Astrocyte of the cerebellum (primary cell): Measurements from ENCODE around the gene TAS2R7.

Experiments
- DNase-seq: peaks from one replicate; pipeline ENCODE4 v3.0.0-alpha.2; 2011; ENCODE audit warnings: low read depth
- H3K4me3 ChIP-seq: 2 replicates; pipeline ENCODE4 v1.5.1; 2011; ENCODE audit warnings: mild to moderate bottlenecking, low read depth, low read length, moderate library complexity
- in situ Hi-C: cut with HindIII; loops from 2 replicates; pipeline ENCODE4 v1.10.0; 2017; ENCODE audit warnings: low sequenced_read_pairs
- TF ChIP-seq, protein P1 (sequence below): IDR thresholded peaks from 2 replicates; pipeline ENCODE4 v1.5.1; 2012; ENCODE audit warnings: low read length, low read depth, moderate library complexity, mild to moderate bottlenecking; ENCODE audit errors: missing control alignments

Gene TAS2R7

GRCh38 chr12:10753059-10753458, 49.4 kb downstream of the TAS2R7 start:
- peak; percentile 13 for DNase-seq
- no peak overlapping the region for H3K4me3 ChIP-seq
- TF ChIP-seq, protein P1, sequence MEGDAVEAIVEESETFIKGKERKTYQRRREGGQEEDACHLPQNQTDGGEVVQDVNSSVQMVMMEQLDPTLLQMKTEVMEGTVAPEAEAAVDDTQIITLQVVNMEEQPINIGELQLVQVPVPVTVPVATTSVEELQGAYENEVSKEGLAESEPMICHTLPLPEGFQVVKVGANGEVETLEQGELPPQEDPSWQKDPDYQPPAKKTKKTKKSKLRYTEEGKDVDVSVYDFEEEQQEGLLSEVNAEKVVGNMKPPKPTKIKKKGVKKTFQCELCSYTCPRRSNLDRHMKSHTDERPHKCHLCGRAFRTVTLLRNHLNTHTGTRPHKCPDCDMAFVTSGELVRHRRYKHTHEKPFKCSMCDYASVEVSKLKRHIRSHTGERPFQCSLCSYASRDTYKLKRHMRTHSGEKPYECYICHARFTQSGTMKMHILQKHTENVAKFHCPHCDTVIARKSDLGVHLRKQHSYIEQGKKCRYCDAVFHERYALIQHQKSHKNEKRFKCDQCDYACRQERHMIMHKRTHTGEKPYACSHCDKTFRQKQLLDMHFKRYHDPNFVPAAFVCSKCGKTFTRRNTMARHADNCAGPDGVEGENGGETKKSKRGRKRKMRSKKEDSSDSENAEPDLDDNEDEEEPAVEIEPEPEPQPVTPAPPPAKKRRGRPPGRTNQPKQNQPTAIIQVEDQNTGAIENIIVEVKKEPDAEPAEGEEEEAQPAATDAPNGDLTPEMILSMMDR, result no peak
- in situ Hi-C loops, result no loop called here
